KG1 (cell line): ENCODE results near the gene DLD.
"Not testable (repeated sequence)": the region's sequence is repeated elsewhere in the genome, so short reads cannot be mapped to it uniquely, and the experiment has no call there.

ENCODE experiments used
- DNase-seq: peaks from one replicate; lab custom pipeline; 2025; lab: John Stamatoyannopoulos, UW

Gene DLD

DNA sequence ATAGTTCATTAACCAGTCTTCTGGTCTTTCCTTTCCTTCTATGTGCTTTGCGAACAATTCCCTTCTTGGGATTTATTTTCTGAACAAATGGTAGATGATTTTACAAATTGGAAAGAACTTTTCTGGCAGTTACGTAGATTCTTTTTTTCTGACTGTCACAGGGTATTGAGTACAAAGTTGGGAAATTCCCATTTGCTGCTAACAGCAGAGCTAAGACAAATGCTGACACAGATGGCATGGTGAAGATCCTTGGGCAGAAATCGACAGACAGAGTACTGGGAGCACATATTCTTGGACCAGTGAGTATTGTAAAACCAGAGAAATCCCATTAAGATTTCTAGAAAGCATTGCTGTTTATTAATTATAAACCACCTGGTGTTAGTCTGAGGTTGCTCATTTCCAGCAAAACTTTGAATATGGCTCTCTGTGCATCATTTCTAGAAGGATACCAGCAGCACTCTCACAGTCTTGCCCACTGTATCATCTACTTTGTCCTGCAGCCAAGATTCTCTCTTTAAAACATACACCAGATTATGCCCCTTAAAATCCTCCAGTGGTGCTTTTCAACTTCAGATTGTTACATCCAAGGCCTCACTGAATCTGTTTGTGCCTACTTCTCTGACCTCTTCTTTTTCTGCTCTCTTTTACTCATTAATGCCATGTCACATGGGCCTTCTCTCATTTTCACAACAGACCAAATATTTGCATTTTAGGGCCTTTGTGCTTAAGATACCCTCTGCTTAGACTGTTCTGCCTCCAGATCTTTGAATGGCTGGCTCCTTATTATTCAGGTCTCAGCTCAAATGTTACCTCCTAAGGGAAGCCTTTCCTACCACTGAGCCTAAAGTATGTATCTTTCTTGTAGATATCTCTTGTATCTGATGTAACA, 27.0 kb downstream of the DLD start:
- no peak for DNase-seq

DNA sequence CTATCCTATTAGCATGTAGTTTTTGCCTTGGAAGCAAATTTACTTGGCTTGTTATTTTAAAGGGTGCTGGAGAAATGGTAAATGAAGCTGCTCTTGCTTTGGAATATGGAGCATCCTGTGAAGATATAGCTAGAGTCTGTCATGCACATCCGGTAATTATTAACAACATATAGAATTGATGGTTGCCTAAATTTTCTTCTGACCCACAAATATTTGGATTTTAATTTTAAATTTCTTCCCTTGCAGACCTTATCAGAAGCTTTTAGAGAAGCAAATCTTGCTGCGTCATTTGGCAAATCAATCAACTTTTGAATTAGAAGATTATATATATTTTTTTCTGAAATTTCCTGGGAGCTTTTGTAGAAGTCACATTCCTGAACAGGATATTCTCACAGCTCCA, 28.0 kb downstream of the DLD start:
- DNase-seq = no peak

DNA sequence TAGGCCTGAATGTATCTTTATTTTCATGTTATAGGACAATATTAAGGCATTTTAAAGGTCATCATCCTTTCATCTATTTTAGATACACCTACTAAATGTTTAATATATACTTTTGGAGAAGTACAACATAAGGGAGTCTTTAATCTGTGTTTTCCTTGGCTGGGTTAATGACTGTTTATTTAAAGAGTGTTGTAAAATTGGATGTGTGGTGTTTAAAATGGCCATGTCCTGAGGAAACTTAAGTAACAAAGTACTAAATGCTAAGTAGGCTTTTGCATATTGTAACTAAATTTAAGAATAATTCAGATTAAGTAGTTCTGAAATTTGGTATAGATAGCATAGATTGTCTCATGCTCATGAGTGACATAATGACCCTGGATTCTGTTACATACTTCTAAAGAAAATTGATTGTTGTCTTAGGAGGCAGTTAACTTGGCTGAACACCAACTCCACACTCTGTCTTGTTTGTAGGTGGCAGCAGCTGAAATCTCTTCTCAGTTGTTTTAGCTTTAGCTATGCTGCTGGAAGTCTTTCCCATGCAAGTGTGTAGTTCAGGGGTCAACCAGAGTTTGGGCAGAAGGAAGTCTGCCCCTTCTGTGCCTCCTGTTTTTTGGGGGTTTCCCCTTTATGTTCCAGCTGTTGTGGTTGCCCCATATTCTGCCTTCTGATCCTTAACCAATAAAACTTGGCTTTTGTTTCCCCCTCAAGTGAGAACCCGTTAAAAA, 29.2 kb downstream of the DLD start:
- DNase-seq = no peak

DNA sequence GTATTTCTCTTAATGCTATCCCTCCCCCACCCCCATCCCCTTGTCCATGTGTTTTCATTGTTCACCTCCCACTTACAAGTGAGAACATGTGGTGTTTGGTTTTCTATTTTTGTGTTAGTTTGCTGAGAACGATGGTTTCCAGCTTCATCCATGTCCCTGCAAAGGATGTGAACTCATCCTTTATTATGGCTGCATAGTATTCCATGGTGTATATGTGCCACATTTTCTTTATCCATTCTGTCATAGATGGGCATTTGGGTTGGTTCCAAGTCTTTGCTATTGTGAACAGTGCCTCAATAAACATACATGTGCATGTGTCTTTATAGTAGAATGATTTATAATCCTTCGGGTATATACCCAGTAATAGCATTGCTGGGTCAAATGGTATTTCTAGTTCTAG, 30.8 kb downstream of the DLD start:
- DNase-seq = not testable (repeated sequence)

DNA sequence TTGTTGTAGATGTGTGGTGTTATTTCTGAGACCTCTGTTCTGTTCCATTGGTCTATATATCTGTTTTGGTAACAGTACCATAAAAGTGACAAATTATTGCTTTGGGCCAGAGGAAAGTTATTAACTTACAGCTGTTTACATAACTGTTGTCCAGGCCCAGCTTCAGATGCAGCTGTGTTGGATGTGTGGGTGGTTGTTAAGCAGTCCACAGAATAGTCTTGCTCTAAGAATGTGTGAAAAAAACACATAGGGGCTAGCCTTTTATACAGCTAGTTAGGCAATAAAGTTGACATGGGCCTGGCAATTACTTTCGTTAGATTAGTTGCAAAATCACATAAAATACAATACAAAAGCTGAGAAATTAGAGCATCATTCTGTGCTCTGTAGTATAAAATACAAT, 31.9 kb downstream of the DLD start:
- DNase-seq = no peak

DNA sequence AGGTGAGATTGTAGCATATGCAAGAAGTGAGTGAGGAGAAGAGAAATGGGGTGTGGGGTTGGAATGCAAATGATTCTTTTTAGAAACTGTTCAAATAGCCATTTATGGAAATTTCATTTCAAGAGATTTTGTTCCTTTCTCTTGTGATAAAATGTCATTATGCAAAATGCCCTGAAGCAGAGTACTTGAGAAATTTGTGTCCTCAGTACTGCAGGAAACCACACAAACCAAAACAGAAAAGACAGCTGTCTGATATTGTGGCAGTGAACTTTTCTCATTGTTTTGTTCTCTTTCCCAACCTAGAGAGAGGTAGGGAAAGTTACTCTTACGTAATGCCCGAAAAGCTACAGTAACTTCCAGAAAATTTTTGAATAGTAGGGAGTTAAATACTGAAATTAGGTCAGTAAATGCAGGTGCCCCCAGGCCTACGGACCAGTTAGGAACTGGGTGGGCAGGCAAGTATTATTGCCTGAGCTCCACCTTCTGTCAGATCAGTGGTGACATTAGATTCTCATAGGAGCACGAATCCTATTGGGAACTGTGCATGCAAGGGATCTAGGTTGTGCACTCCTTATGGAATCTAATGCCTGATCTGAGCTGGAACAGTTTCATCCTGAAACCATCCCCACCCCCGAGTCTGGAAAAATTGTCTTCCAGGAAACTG, 34.0 kb downstream of the DLD start:
- DNase-seq = no peak

DNA sequence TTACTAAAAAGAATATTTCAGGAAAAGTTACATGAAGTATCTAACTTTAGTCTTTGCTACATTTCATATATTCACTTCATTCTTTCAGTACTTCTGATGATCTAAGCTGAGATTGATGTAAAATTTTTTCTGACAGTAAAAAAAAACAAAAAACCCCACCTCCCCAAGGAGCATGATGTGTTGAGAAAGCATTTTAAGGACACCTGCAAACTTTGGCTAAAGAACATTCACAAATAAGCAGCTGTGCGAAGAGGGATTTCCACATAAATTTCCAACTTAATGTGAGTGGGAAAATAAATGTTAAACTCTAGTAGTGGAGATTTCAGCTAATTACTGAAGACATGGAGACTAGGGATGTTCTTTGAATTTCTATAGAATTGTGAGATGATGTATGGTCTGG, 35.5 kb downstream of the DLD start:
- DNase-seq = no peak

DNA sequence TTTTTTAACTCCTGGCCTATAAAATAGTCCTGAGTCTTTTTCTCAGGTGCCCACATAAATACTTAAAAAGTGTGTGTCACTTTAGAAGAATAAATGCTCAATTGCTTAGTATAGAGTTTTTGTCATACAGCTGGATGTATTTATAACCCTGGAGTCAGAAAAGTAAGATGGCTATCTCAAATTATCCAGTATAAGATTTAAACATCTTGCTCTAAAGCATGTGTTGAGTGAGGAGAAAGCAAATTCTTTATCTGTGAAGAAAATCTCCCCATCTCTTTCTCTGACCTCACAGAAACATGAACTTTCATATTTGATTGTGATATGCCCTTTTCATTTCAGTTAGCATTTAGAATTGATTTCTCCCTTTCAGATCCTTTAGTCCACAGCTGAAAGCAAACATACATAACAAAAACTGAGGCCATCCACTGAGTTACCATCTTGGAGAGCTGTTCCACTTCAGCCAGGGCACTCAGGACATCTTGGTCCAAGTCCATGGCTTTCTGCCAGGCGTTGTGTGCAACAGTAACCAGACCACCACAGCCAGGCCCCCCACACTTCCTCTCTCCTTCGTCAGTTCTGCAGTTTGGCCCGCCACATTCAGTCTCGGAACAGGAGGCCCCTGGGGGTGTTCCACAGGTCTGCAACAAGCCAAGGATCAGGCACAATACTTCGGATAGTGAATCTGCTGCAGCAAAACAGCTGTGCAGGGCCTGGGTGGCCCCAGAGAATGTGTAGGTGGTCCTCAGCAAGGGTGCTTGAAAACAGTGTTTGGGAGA, 40.9 kb downstream of the DLD start:
- DNase-seq = no peak

DNA sequence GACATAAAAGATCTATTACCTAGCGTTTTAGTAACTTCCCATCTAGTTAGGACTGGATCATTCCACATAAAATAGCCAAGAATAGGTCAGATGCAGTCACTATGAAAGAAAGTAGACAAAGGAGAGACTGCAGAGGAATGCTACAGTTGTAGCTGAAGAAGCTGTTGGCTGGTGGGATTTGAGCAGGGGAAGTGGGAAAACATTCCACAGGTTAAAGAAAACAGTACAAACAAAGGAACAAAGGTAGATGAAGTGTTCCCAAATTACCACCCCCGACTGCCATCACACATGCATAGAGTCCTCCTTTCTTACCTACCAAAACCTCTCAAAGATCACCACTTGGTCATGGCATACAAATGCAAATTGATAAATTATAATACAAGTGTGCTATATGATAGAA, 41.8 kb downstream of the DLD start:
- no peak for DNase-seq

DNA sequence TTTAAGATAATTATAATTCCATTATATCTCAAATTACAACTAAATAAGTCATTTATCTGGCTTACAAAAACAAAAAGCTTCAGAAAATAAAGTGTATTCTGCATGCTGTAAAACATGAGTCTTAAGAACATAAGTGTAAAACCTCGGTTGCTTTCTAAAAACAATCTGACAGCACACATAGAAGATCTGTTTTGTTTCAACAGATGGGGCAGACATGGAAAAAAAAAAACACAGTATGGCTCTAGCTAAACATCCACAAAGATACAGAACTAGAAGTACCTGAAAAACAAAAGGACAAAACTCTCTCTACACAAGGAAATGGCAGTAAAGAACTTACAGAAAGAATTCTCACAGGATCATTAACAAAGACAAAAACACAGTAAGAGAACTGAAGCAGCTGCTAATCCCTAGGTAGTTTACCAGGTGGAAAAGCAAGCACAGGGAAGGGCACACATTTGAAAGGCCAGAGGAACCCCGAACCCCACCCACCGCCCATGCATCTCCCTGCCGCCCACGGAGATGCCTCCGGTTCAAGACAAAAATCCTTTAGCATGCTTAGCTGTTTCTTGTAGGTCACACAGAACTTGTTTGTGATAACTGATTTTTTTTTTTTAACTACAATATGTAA, 42.5 kb downstream of the DLD start:
- DNase-seq = no peak

DNA sequence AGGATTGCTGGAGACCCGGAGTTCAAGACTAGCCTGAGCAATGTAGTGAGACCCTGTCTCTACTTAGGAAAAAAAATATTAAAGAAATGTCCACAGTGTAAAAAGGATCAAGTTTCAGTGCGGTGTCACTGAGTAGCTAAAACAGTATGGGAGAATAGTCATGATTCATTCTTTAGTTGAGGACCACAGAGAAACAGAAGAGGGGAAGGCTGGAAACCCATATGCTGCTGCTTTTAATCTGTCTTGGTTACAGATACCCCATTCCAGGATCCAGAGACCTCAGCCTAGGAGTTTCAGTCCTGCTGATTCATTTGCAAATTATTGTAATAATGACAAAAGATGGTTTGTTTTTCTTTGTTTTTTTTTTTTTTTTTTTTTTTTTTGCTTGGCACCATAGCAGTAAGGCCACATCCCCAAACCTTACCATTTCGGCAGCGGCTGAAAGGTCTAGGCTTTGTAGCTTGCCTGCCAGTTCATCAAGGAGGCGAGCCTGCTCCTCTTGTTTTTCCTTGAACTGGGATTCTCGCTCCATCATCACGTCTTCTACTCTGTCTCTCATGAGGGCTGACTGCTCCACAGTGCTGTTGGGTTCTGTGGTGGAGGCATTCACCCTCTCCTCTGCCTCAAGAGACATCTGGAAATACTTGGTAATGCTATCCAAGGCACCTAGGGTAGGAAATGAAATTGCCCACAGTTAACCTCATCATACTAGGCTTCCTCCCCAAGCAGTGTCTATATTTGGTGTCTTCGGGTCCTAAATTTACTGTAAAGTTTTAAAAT, 44.2 kb downstream of the DLD start:
- no peak for DNase-seq

DNA sequence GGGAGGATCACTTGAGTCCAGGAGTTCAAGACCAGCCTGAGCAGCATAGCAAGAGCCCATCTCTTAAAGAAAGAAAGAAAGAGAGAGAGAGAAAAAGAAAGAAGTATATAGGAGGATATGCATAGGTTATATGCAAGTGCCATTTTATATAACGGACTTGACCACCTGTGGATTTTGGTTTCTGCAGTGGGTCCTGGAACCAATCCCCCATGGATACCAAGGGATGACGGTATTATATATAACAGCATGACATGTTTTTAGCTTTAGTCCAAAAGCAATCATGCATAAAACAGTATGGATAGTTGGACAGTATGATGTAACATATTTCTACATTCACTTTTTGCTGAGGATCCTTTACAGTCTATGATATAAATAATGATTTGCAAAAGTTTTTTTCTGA, 45.3 kb downstream of the DLD start:
- DNase-seq = no peak

DNA sequence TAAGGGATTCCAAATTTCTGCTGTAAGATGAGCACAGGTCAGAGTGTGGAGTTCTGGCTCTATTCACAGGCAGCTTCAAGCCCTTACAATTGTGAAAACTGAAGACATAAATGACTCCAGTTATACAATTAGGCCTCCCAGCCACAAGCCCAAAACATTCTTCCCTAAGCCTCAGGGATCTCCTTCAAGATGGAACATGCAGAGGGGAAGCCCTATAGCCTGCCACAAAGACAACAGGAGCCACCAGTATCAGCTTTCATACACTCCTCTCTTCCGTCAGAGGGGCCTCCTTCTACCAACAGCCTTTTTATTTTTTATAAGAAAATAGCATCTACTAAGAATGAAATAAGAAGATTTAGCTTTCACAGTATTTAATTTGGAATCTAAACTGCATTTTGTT, 46.5 kb downstream of the DLD start:
- DNase-seq = no peak

DNA sequence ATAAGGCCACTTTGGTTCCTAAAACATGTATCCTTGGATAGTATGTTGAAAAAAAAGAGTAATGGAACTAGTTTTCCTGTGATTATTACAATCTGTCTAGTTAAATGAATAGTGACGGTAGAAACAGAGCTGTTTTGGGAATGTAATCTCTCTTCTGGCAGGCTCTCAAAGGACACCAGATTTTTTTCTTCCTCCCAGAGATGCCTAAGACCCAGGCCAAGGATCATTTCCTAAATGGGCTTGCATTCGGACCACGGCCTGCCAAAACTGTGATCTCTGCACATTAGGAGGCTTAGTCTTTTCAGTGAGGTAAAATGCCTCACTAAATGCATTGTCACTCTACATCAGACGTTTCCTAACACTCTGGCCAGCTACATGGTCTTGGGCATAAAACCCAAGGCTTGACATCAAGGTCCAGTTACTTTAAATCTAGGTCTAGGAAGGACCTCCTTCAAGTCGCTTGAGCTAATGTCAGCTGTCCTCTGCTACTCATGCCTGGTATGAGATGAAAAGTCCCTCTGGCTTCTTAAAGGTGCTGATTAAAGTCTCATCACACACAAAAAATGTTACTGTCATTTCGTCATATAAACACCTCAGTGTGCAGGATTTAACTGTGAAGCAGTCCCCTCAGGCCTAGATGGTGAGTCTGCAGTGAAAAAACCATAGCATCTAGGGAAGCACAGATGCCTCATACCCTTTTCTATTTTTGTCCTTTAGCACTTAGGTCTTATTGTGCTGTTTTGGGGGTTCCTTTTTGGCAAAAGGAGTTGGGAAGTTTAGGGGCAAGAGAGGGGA, 47.7 kb downstream of the DLD start:
- no peak for DNase-seq

DNA sequence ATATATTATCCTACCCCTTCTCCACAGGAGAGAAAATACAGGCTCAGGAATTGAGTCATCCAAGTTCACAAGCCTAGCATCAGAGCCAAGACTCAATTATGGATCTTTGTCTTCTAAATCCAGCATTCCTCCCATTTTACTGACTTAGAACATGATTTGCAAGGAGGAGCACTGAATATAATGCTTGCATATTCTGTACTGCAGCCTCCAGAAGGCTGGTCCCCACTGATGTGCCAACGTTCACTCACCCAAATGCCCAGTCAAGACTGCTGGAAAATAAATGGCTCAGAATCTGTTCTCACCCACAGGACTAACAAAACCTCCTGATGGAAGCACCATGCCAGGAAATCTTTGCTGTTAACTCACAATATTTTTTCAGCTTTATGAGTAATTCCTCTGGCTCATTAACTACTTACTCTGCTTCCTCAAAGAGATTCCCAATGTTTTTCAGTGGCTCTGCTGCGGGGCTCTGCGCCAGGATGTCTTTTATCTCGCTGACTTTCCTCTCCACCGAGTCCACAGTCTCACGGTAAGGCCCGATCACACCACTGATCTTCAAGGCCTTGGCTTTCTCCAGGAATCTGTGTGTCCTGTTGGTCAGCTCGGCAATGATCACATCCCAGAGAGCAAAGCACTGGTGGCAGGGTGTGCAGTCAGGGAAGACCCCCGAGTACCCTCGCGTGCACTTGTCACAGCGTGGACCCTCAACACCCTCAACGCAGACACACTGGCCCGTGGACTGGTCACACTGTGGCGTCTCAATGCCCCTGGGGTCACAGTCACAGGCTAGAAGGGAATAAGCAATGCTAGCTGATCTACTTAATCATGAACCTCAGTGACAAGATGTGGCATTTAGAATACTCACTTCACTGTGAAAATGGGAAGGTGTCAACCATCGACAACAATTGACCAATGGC, 48.8 kb downstream of the DLD start:
- DNase-seq = no peak

DNA sequence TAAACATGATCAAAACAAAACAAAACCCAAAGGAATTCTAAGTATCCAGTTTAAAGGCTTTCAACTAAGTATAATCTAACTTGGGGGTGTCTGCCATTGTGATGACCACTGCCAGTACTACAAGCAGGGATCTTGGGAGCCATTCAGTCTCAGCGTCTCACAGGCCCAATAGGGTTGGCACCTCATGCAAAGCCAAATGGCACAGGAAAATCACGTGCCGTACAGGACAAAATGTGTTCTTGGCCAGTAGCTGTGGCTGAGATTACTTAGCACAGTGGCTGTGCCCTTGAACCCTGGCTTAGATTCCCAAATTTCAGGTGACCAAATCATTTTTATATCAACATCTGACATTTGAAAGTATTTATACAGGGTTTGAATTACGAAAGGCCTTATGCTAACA, 50.0 kb downstream of the DLD start:
- DNase-seq = no peak

DNA sequence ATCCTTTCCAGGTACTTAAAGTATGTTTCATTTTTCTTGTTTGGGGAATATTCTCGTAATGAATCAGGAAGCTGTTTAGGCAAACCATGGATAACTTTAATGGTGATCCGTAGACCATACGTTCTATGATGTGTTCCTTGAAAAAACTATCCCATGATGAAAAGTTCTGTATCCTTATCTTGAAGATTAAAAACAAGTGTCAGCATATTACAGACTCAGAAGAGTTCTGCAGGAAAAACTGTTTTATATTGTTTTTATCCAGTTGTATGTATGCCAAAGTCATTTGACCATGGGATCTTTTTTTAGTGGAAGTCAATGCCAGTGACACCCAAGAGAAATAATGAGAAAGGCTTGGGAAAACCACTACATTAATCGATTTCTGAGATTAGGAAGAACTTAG, 52.0 kb downstream of the DLD start:
- DNase-seq = no peak

DNA sequence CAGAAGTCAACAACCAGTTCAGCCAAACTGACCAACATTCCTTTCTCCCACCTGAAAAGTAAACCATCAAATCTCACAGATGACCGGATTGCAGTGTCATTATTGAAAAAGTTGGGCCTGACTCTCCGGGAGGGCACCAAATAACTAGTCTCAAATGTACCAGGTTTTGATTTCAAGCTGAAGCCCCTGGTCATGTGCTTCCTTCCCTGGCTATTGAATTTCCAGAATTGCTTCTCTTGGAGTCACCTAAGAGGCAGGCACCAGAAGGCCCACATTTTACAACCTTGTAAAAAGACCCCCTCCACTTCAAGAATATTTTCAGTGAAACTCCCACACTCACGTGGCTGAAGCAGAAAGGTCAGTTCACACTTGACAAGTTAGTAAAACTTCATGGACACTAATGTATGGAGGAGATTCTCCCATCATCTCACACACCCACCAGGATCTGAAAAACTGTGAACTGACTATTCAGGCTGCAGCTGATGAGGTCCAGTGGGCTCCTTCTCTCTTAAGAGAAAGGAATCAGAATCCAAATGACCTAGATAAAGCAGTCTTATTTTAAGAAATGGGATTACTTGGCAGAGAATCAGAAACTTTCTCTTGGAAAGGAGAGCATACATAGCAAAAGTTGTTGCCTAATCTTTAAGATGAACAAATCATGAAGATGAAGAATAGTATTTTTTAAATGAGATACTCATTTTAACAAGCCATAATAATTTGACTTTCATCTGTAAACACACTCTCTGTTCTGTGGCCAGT, 53.6 kb downstream of the DLD start:
- no peak for DNase-seq
